Endothelial cell of umbilical vein (primary cell): Measurements from ENCODE around the gene DNAH11.

Experiments used
- CTCF ChIP-seq, 2 donors: IDR thresholded peaks; 1 replicate in 1 of 2; 2 replicates in 1 of 2; pipeline ENCODE4 v1.5.1; 2011; ENCODE audit warnings: low read length in 2 of 2, mild to moderate bottlenecking in 2 of 2, moderate library complexity in 2 of 2, control low read depth in 1 of 2, inconsistent platforms in 1 of 2, low read depth in 1 of 2; ENCODE audit not compliant: insufficient read depth in 1 of 2; ENCODE audit errors: extremely low read depth in 1 of 2
- EZH2 ChIP-seq: IDR thresholded peaks from 2 replicates; pipeline ENCODE4 v1.6.1; 2012; ENCODE audit warnings: borderline replicate concordance, low read depth, mild to moderate bottlenecking, moderate library complexity, low read length, inconsistent platforms; ENCODE audit not compliant: severe bottlenecking
- FOS ChIP-seq: IDR thresholded peaks from 2 replicates; pipeline ENCODE4 v1.6.1; 2011; ENCODE audit warnings: mild to moderate bottlenecking, low read length, moderate library complexity, borderline replicate concordance; ENCODE audit not compliant: insufficient read depth
- GATA2 ChIP-seq: IDR thresholded peaks from 2 replicates; pipeline ENCODE4 v1.7.0; 2011; ENCODE audit warnings: low read depth, mild to moderate bottlenecking, moderate library complexity, mixed read lengths, low read length; ENCODE audit not compliant: insufficient read length, insufficient read depth
- JUN ChIP-seq: IDR thresholded peaks from 2 replicates; pipeline ENCODE4 v1.6.1; 2011; ENCODE audit warnings: borderline replicate concordance, low read depth; ENCODE audit not compliant: insufficient read length, insufficient read depth
- MAX ChIP-seq: IDR thresholded peaks from 2 replicates; pipeline ENCODE4 v1.6.1; 2011; ENCODE audit not compliant: insufficient read depth, insufficient read length
- MYC ChIP-seq: IDR thresholded peaks from one replicate; pipeline ENCODE4 v1.6.1; 2011; ENCODE audit warnings: mild to moderate bottlenecking, low read depth, low read length
- POLR2A ChIP-seq: IDR thresholded peaks from 2 replicates; pipeline ENCODE4 v1.6.1; 2012; ENCODE audit warnings: low read depth, mild to moderate bottlenecking, control low read depth, low read length
- POLR2AphosphoS5 ChIP-seq: IDR thresholded peaks from 2 replicates; pipeline ENCODE4 v1.6.1; 2012; ENCODE audit warnings: low read depth, mild to moderate bottlenecking, control low read depth, low read length, moderate library complexity; ENCODE audit not compliant: insufficient read depth

GRCh38 chr7:21938463-21938862 lies 395.6 kb downstream of the DNAH11 start:
- TF ChIP-seq CTCF (IDR thresholded peaks at IDR 0.05; ENCODE audit: extremely low read depth in 1 of 2, insufficient read depth in 1 of 2, low read depth in 1 of 2, low read length in 2 of 2) (no peak), POLR2A (no peak), MAX (no peak), POLR2AphosphoS5 (no peak), MYC (no peak), FOS (no peak), EZH2 (no peak), JUN (no peak), GATA2 (no peak)
